GM21528 (cell line): ENCODE data around the gene SYCE3.
A peak's percentile ranks its signal among the peaks of the same experiment; 100 is the strongest.

Experiments used
- ATAC-seq: cut with Tn5 transposase; IDR thresholded peaks from one replicate; pipeline ENCODE4 v1.9.1; 2021; ENCODE audit warnings: mild to moderate bottlenecking, moderate library complexity; ENCODE audit not compliant: unreplicated experiment, low FRiP score

The SYCE3 gene

GRCh38 chr22:50600967-50601668 lies 38.4 kb upstream of the SYCE3 start:
- no peak for ATAC-seq

- ATAC-seq, result no peak
These were observed 37.8 kb upstream of the SYCE3 start, which contains the start of gene MAPK8IP2 for GRCh38 chr22:50600538-50600937. MAPK8IP2 (plus strand) TSS chr22:50600793; CDS start chr22:50600819, 26 bp downstream.

GRCh38 chr22:50599816-50600455 lies 37.2 kb upstream of the SYCE3 start:
- no peak for ATAC-seq

- no peak for ATAC-seq
These were observed 34.4 kb upstream of the SYCE3 start for GRCh38 chr22:50597097-50597496.

- no peak for ATAC-seq
These were observed 32.5 kb upstream of the SYCE3 start for GRCh38 chr22:50595189-50595588.

GRCh38 chr22:50587407-50587806 lies 24.7 kb upstream of the SYCE3 start:
- ATAC-seq, result no peak

- ATAC-seq, result no peak
These were observed 23.7 kb upstream of the SYCE3 start for GRCh38 chr22:50586416-50586815.

- no peak for ATAC-seq
These were observed 23.1 kb upstream of the SYCE3 start for GRCh38 chr22:50585781-50586180.

GRCh38 chr22:50585238-50585637 lies 22.5 kb upstream of the SYCE3 start:
- no peak for ATAC-seq

GRCh38 chr22:50584106-50585096 lies 21.7 kb upstream of the SYCE3 start:
- no peak for ATAC-seq

- ATAC-seq, result peak; percentile 37
These were observed 20.7 kb upstream of the SYCE3 start for GRCh38 chr22:50583294-50583861.

- ATAC-seq, result peak; percentile 84
These were observed 20.0 kb upstream of the SYCE3 start, which contains the start of gene CHKB for GRCh38 chr22:50582493-50583293. CHKB (minus strand) TSS chr22:50582849; CDS start chr22:50582781, 68 bp downstream.

- ATAC-seq, result peak; percentile 5
These were observed 19.3 kb upstream of the SYCE3 start for GRCh38 chr22:50581950-50582492.

- ATAC-seq, result no peak
These were observed 18.6 kb upstream of the SYCE3 start for GRCh38 chr22:50581031-50581949.

GRCh38 chr22:50579752-50580151 lies 17.0 kb upstream of the SYCE3 start:
- ATAC-seq, result no peak

GRCh38 chr22:50578776-50579310 lies 16.1 kb upstream of the SYCE3 start:
- no peak for ATAC-seq

- no peak for ATAC-seq
These were observed 15.5 kb upstream of the SYCE3 start, which contains the start of gene CPT1B for GRCh38 chr22:50577987-50578775. CPT1B (minus strand) TSS chr22:50578427; CDS start chr22:50577915, 512 bp downstream.
